ENCODE results near the gene EHD4. TPM values are rescaled to one million over a fixed set of nuclear protein-coding genes. Genes with fewer than 3 reads are reported as not detected.

EHD4 gene
- total RNA-seq, 1 experiment from 2014 or later = 35.3 TPM

DNA sequence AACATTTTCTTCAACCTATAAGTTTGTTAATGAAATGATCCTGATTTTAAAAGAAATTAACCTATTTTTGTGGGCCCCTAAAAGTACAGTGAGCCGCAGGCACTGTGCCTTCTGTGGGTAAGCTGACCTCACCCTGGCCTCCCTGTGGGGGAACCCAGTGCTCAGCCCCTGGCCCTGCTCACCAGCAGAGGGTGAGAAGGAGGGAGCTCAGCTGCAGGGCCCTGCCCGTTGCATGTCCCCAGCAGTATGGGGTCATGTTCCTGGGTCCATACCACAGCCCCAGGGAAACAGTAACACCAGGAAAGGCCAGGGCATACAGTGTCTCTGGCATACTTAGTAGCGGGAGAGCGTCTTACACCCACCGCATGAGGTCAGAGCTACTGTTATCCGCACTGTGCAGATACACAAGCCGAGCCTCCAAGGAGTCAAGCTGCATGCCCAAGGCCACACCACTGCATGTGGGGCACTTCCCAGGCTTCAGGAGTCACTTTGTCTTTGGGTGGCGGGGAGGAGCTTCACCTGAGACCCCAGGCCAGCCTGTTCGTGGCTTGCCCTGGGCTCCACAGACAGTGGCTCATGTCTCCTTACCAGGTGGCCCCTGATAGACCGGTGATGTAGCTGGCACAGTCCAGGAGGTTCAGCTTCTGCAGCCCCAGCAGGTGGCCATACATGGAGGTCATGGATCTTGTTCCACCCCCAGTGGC, 22.6 kb upstream of the EHD4 start:
- no peak for DNase-seq (ENCODE audit: low read depth)

DNA sequence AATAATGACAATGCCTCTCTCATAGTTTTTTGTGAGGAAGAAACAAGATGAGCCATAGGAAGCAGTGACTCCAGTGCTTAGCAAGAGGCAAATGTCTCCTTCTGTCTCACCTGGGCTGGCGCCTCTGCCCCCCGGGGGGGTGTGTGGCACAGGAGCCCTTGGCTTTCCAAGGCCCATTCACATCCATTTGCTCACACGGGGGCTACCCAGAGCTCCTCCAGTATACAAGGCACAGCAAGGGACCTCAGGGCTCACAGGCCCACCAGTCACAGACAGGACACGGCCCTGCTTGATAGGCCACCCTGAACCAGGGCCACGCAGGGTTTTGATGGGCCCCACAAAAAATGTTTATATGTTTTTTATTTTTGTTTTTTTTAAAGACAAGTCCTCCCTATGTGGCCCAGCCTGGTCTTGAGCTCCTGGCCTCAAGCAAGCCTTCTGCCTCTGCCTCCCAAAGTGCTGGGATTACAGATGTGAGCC, 21.9 kb upstream of the EHD4 start:
- no peak for DNase-seq (ENCODE audit: low read depth)

DNA sequence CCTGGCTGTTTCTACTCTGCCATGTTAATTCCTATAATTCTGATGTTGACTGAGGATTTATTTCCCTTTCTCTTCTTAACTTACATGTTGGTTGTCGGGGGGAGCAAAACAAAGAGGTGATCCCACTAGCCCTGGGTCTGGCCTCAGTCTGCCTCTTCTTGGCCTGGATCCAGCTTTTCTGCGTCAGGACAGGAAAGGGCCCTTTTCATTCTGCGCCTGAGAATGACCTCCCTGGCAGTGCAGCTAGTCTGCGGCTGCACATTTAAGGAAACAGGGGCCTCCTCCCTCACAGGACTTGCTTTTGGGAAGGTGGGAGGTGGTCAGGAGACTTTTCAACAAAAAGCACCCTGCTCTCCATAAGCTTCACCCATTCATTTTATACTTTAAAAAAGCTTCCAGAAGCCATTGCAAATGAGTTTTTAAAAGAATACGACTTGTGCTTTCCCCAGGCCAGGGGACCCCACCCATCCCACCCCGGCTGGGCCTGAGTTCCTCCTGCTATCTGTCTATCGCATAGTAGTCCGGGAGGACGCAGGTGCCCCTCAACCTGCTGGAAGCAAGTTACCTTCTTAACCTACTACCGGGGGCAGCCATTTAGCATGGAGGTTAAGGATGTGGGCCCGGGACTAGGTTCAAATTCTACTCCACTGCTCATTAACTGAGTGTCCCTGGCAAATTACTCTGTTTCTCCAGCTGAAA, 21.3 kb upstream of the EHD4 start:
- no peak for DNase-seq (ENCODE audit: low read depth)

DNA sequence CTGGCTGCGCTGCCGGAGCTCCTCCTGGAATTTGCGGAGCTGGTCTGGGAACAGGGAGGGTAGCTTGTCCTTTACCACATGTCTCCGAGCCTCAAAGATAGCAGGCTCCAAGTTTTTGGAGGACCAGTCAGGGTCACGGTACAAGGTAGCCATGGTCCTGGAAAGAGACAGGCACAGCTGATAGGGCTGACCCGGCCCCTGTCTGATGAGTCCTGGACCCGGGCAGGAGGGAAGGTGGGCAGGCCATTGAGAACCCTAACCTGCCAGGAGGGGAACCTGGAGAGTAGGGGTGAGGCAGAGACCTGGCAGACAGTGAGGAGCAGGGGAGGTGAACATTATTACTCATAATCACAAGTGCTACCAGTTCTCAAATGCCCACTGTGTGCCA, 20.4 kb upstream of the EHD4 start:
- DNase-seq (ENCODE audit: low read depth) = no peak

GRCh38 chr15:41992151-41992802, 19.9 kb upstream of the EHD4 start:
- DNase-seq (ENCODE audit: low read depth) = no peak

- no peak for DNase-seq (ENCODE audit: low read depth)
Measured at GRCh38 chr15:41990691-41991090, 18.3 kb upstream of the EHD4 start.

- no peak for DNase-seq (ENCODE audit: low read depth)
Measured at GRCh38 chr15:41990243-41990605, 17.9 kb upstream of the EHD4 start.

GRCh38 chr15:41989573-41990242, 17.4 kb upstream of the EHD4 start:
- DNase-seq (ENCODE audit: low read depth) = peak; percentile 62

DNA sequence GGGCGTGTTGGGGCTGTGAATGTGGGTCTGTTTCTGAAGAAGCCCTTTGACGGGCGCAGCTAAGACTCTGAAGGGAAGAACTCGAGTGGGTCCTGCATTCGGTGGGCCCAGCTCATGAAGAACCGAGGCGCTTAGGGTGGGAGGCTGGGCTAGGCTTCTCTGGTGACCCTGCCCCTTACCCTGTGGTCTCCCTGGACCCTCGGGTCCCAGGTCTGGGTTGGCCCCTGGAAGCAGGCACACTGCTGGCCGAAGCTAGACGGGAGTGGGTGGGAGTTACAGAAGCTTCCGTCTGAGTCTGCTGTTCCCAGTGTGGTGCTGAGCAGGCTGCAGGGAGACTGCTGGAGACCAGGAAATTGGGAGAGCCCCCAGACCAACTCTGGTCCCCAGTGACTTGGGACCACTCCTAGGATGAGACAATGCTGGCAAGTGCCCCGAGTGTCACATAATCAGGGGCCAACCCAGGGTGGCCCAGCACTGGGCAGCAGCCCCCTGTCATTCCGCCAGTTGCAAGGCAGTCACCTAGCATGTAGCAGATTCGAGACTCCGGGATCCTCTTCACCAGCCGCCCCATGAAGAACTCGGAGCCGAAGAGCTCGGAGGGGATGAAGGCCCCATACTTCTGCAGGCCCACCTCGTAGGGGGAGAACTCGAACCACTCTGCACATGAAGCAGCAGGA, 16.7 kb upstream of the EHD4 start:
- DNase-seq (ENCODE audit: low read depth) = no peak

DNA sequence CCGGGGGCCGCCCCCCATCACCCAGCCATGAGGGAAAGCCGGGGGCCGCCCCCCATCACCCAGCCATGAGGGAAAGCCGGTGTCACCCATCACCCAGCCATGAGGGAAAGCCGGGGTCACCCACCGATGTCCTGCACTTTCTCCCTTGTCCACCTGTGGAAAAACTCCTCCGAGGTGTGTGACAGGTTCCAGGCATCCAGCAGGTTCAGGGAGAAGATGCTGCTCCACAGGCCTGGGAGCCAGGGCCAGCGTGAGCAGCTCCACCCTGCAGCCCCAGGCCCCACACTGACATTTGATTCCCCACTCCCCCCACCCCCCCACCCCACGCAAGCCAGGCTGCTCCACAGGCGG, 15.5 kb upstream of the EHD4 start:
- no peak for DNase-seq (ENCODE audit: low read depth)

DNA sequence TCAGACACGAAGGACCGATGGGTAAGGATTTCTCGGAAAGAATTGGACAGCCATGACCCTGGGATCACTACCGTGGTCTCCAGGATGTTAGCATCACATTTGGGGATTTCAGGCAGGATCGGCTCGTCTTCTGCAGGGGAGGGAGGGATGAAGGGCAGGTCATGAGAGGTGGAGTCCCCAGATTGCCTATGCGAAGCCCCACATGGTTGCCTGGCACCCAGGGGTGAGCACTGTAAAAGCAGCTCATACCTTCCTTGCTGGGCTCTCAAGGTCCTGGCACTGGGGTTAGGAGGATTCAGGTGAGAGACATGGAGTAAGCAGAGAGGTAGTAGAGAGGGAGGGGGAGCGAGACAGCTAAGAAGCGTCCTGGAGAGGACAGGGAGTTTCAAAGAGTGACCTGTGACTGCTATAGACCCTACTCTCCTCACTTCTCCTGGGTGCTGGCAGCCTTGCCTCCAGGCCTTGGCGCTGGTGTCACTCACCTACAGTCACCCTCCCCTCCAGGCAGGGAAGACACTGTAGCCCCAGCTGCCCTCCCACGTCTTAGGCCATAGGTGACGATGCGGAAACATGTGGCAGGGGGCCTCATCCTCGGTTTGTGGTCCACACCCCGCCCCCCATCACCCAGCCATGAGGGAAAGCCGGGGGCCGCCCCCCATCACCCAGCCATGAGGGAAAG, 15.0 kb upstream of the EHD4 start:
- no peak for DNase-seq (ENCODE audit: low read depth)

- DNase-seq (ENCODE audit: low read depth) = no peak
Measured at GRCh38 chr15:41985236-41986160, 13.1 kb upstream of the EHD4 start.

- DNase-seq (ENCODE audit: low read depth) = no peak
Measured at GRCh38 chr15:41984622-41985021, 12.3 kb upstream of the EHD4 start.

DNA sequence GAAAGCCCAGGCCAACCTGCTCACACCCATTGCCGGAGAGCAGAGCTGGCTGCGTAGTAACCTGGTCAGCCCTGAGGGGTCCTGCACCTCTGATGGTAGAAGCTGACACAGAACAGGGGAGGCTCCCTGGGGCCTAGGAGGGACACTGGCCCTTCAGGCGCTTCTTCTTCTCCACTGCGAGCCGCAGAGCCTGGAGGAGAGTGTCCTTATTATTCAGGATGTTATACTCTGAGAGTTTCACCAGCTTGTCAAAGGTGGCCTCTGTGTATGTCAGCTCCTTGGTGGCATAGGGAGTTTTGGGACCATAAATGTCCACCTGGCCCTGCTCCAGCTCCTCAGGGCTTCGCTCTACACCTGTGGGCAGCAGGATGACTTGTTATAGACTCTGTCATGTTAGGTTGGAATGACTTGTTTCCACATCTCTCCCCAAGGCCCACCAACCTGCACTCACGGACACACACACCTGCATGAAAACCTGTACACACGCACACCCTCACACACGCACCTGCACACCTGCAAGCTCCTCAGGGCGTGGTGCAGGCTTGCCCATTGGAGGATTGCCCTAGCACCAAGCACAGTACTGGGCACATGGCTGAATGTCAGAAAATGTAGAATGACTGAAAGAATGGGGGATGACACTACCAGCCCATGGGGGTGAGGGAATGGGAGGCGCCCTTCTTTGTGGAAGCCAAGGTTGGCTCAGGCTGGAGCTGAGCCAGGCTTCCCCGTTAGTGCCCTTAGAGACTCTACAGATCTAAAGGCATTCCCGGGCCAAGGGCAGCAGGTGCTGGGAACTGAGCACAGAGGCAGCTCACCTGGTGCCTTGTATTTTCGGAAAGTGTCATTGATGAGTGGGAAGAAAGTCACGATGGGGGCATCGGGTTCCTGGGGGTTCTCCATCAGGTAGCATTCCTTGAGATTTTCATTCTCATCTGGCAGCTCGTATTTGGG, 11.5 kb upstream of the EHD4 start:
- DNase-seq (ENCODE audit: low read depth) = no peak

DNA sequence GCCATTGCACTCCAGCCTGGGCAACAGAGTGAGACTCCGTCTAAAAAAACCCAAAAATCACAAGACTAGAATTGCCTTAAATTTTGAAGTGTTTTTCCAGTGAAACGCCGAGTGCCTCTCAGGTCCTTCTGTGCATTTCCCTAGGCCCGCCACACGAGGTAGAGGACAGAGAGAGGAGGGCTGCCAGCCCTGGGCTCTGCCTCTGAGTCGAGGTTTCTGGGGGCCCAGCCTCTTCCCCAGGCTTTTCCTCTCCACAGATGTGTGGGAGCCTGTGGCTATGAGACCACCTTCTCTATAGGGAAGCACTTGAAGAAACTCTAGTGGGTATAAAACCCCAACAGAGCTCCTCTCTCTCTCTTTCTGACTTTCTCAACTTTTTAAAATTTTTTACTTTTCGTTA, 10.9 kb upstream of the EHD4 start:
- DNase-seq (ENCODE audit: low read depth) = no peak

DNA sequence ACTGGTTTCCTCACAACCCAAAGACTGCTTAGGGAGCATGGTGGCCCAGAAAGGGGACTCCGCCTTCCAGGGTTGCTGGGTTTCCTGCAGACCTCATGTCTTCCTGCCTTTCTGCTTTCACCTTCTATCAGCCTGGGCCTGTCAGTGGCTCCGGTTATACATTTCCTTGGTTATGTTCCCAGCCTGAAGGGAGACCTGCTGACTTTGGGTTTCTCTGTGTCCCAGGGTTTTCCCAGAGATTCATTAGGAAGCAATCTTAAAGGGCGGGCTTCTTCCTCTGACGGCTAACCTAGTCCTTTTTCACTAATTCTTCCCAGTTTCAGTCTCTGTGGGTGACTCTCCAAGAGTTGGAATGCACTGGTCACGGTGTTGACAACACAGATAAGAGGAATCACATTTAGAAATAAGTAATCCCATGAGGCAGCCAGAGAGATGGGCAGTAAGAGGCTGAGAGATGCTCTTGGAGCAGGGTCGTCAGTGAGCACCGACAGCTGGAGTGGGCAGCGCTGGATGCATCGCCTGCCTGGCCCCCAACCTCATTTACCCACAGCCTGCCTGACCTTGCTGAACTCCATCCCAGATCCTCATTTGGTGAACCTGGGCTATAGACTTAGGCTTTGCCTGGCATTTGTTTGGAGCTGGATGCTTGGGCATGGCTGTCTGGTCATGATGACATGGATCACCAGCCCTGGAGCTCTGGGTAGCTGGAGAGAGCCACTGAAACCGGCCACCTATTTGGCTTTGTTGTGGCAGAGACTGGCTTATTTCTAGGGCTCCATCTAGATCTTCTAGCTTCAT, 10.0 kb upstream of the EHD4 start:
- DNase-seq (ENCODE audit: low read depth) = no peak

GRCh38 chr15:41981371-41982132, 9.2 kb upstream of the EHD4 start:
- DNase-seq (ENCODE audit: low read depth) = peak; percentile 19

Data from RPMI7951 (cell line).